Measurements from ENCODE around the gene ERVK3-1. TPM values are rescaled to one million over a fixed set of nuclear protein-coding genes. Genes with fewer than 3 reads are reported as not detected.

Gene ERVK3-1
- total and polyA plus RNA-seq, 2 of the 8 experiments (the other 6 are each of a cell fraction or from before 2014, with no cell fraction given), result 29.9 to 31.5 TPM

GRCh38 chr19:58277197-58277596 lies 28.0 kb upstream of the ERVK3-1 start:
- H3K36me3 ChIP-seq (ENCODE audit: control insufficient read depth in 2 of 4, insufficient read depth in 4 of 4, low read length in 3 of 4), result peaks cover 0 to 13% (median 3%) of the 10 kb centered on the region in 4 experiments; a peak in 4 of 8 replicates
- H3K4ac ChIP-seq (replicated peaks; ENCODE audit: insufficient read length, low read depth, low read length), result no peak overlapping the region
- DNase-seq (ENCODE audit: low read depth in 1 of 2, low spot score in 2 of 2) (no peak), FAIRE-seq (no peak)
- H3K79me1 ChIP-seq (ENCODE audit: low read depth, low read length), result peaks cover 15% of the 10 kb centered on the region
- no peak overlapping the region for H3K27ac ChIP-seq (ENCODE audit: low read depth, low read length)
- peaks cover 4 to 11% (median 6%) of the 10 kb centered on the region in 4 experiments; a peak in 6 of 7 replicates for H3K4me1 ChIP-seq (replicated peaks in 1 of 4; ENCODE audit: control insufficient read depth in 3 of 4, insufficient read depth in 4 of 4, low read length in 3 of 4)
- H2BK15ac ChIP-seq (ENCODE audit: low read length), result no peak overlapping the region
- H3K18ac ChIP-seq (ENCODE audit: extremely low read depth, low read length), result no peak overlapping the region
- H3K4me2 ChIP-seq (ENCODE audit: insufficient read depth in 1 of 2, low read depth in 2 of 2, low read length in 2 of 2), result peak overlapping the region in 1 of 2 experiments; percentile 74; a peak in 1 of 4 replicates
- no peak overlapping the region for H3K9ac ChIP-seq (replicated peaks in 1 of 4; ENCODE audit: extremely low read depth in 1 of 4, low read depth in 3 of 4, low read length in 3 of 4)
- no peak overlapping the region for H2AFZ ChIP-seq (ENCODE audit: low read length)
- H3K14ac ChIP-seq (ENCODE audit: insufficient read length), result no peak overlapping the region
- peaks cover 6% of the 10 kb centered on the region for H3K23me2 ChIP-seq (ENCODE audit: low read depth, low read length)
- H4K20me1 ChIP-seq (replicated peaks in 1 of 2; ENCODE audit: control insufficient read depth in 1 of 2, insufficient read depth in 2 of 2, low read length in 2 of 2), result peaks cover 9 to 17% of the 10 kb centered on the region in 2 experiments
- no peak overlapping the region for H2AK5ac ChIP-seq (ENCODE audit: low read depth, low read length)
- H3K23ac ChIP-seq (ENCODE audit: insufficient read length), result no peak overlapping the region
- CTCF ChIA-PET (ENCODE audit: partially characterized antibody), result interaction anchor here (0.6 to 1.2 kb wide), 4 partner anchors 10 to 242 kb away, joined by 3 read pairs; partner anchors contain the start of gene ZBTB45
- peaks cover 23 to 38% of the 10 kb centered on the region in 2 experiments for H3K79me2 ChIP-seq (ENCODE audit: control insufficient read depth in 1 of 2, insufficient read depth in 2 of 2, low read length in 2 of 2)
- H4K91ac ChIP-seq (replicated peaks; ENCODE audit: insufficient read length, low read length), result no peak overlapping the region
- 88% methylated on average over 7 of the region's 7 CpGs; no CpG with 5 or more reads in 1 of the 2 experiments for WGBS, 2 experiments (ENCODE audit: extremely low coverage in 1 of 2, insufficient coverage in 1 of 2, insufficient read length in 1 of 2, insufficient replicate concordance in 2 of 2, low coverage in 1 of 2, low lambda C conversion rate in 2 of 2, missing lambda C conversion rate in 1 of 2)
- H3K4me3 ChIP-seq (ENCODE audit: extremely low read depth in 1 of 4, insufficient read depth in 2 of 4, low read depth in 3 of 4, low read length in 4 of 4), result no peak overlapping the region
- H3K27me3 ChIP-seq (replicated peaks in 1 of 4; ENCODE audit: control insufficient read depth in 3 of 4, extremely low read depth in 1 of 4, insufficient read depth in 3 of 4, low read length in 3 of 4), result no peaks in the 10 kb centered on the region
- no peak overlapping the region for H3K56ac ChIP-seq (replicated peaks; ENCODE audit: insufficient read length, low read depth, low read length)
- H3K9me3 ChIP-seq (ENCODE audit: insufficient read depth in 2 of 2, low read depth in 1 of 2, low read length in 1 of 2), result no peaks in the 10 kb centered on the region
- POLR2A ChIA-PET (ENCODE audit: partially characterized antibody), result interaction anchor here (0.8 to 9.4 kb wide), 10 partner anchors 9 to 70 kb away, joined by 3 to 83 read pairs (median 4); partner anchors contain the start of gene ZNF544
- no peak overlapping the region for H4K8ac ChIP-seq (ENCODE audit: extremely low read depth, insufficient read depth, low read length)
- no peak overlapping the region for H2BK5ac ChIP-seq (ENCODE audit: low read depth, low read length)
- no peak for TF ChIP-seq NANOG (IDR thresholded peaks at IDR 0.05; ENCODE audit: insufficient read depth, low read depth, low read length, poor library complexity, severe bottlenecking)
- TF ChIP-seq GABPA (IDR thresholded peaks at IDR 0.05; ENCODE audit: borderline replicate concordance, insufficient read depth, low read length), result no peak
- no peak for TF ChIP-seq EGR1 (IDR thresholded peaks at IDR 0.05; ENCODE audit: borderline replicate concordance, low read depth, low read length)
- TF ChIP-seq CHD1 (IDR thresholded peaks at IDR 0.05; ENCODE audit: low read depth, low read length), result no peak
- TF ChIP-seq SP1 (IDR thresholded peaks at IDR 0.05; ENCODE audit: low read depth, low read length), result no peak
- TF ChIP-seq JUND (IDR thresholded peaks at IDR 0.05; ENCODE audit: low read length), result no peak
- TF ChIP-seq MAFK (IDR thresholded peaks at IDR 0.05; ENCODE audit: low read depth, low read length), result no peak
- no peak for TF ChIP-seq RNF2 (IDR thresholded peaks at IDR 0.05; ENCODE audit: borderline replicate concordance, low read depth, low read length, missing control alignments, poor library complexity, severe bottlenecking)
- no peak for TF ChIP-seq POU5F1 (IDR thresholded peaks at IDR 0.05; ENCODE audit: low read depth, low read length)
- H2BK120ac ChIP-seq (replicated peaks; ENCODE audit: low read depth, low read length), result no peak overlapping the region
- H2BK20ac ChIP-seq (ENCODE audit: low read length), result no peak overlapping the region
- no peak overlapping the region for H2BK12ac ChIP-seq (ENCODE audit: low read depth, low read length)
- no peak overlapping the region for H4K5ac ChIP-seq (ENCODE audit: insufficient read length, low read depth, low read length)
